Activated CD8-positive, alpha-beta T cell treated with anti-CD3 and anti-CD28 coated beads for 36 hours (primary cell): ENCODE data around the gene FDXACB1. TPM values are rescaled to one million over a fixed set of nuclear protein-coding genes. Genes with fewer than 3 reads are reported as not detected.

Source experiments
- ATAC-seq: fragments of 200-7000 bp; cut with Tn5 transposase; one replicate; pipeline ENCODE4 v1.10.0; 2021; ENCODE audit warnings: mild to moderate bottlenecking, moderate library complexity
- CTCF ChIA-PET: fragments of 350-600 bp; sonication (Branson Sonifier 250); formaldehyde crosslinking; loops from one replicate; lab custom pipeline; 2021; ENCODE audit warnings: antibody characterized with exemption; lab: Charles Lee
- POLR2A ChIA-PET: fragments of 350-600 bp; sonication (Branson Sonifier 250); formaldehyde crosslinking; loops from one replicate; lab custom pipeline; 2021; ENCODE audit warnings: antibody characterized with exemption; lab: Charles Lee
- DNase-seq: peaks from one replicate; pipeline ENCODE4 v3.0.0-alpha.2; 2020
- H3K27ac Mint-ChIP-seq: one replicate; pipeline ENCODE4 v1.8.0; 2021; ENCODE audit warnings: mild to moderate bottlenecking, mixed read lengths
- H3K27me3 Mint-ChIP-seq: one replicate; pipeline ENCODE4 v1.8.0; 2021; ENCODE audit warnings: mixed read lengths
- H3K36me3 Mint-ChIP-seq: one replicate; pipeline ENCODE4 v1.8.0; 2021; ENCODE audit warnings: low read depth, mixed read lengths
- H3K4me1 Mint-ChIP-seq: one replicate; pipeline ENCODE4 v1.8.0; 2021; ENCODE audit warnings: low read depth, mixed read lengths
- H3K4me3 Mint-ChIP-seq: one replicate; pipeline ENCODE4 v1.8.0; 2021; ENCODE audit warnings: mild to moderate bottlenecking, moderate library complexity, mixed read lengths
- H3K9me3 Mint-ChIP-seq: one replicate; pipeline ENCODE4 v1.8.0; 2021; ENCODE audit warnings: mixed read lengths
- intact Hi-C: fragments of 100-400 bp; cut with micrococcal nuclease; formaldehyde crosslinking; loops from one replicate; pipeline ENCODE4 v1.10.0; 2022
- total RNA-seq, 2 experiments: library from RNA; stranded (reverse); gene quantifications; one replicate each; pipeline ENCODE4 v1.2.3, GENCODE V29; 2021
- TF ChIP-seq, protein P1 (sequence below): fragments of 200-600 bp; IDR thresholded peaks from one replicate; pipeline ENCODE4 v1.8.0; 2022; ENCODE audit warnings: antibody characterized with exemption, mild to moderate bottlenecking

The FDXACB1 gene
- total RNA-seq, 2 experiments from 2014 or later: 6.9 to 7.1 TPM

DNA sequence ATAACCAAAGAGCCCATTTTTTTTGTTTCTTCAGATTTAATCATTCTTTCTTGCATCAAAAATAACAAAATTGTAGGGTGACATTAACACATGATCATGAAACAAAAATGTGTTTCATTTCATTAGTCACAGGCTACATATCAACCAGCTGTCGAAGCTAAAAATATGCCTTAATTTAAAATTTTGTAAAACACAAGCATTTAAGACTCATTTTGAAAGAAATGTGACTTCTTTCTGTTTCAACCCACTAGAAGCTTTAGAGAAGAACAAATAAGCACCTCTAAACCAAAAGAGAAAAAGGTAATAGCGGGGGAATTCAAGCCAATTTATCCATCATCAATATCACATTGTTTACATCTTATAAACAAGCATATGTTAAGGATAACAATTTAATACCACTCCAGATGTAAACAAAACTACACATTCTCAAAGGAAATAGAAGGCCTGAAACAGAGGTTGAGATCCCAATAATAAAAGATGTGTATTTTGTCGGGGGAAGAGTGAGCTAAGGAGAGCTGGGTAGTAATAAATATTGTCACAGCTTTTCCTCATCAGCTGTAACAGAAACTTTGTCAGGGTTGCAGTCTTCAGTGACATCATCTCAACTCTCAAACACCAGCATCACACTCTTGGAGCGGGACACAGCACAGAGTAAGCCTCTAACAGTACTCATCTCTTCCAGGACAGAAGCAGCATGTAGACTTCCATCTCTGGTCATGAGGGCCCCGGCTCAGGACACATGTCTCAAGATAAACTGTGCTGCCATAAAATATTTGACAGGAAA is 49.6 kb downstream of the FDXACB1 start:
- TF ChIP-seq, protein P1, sequence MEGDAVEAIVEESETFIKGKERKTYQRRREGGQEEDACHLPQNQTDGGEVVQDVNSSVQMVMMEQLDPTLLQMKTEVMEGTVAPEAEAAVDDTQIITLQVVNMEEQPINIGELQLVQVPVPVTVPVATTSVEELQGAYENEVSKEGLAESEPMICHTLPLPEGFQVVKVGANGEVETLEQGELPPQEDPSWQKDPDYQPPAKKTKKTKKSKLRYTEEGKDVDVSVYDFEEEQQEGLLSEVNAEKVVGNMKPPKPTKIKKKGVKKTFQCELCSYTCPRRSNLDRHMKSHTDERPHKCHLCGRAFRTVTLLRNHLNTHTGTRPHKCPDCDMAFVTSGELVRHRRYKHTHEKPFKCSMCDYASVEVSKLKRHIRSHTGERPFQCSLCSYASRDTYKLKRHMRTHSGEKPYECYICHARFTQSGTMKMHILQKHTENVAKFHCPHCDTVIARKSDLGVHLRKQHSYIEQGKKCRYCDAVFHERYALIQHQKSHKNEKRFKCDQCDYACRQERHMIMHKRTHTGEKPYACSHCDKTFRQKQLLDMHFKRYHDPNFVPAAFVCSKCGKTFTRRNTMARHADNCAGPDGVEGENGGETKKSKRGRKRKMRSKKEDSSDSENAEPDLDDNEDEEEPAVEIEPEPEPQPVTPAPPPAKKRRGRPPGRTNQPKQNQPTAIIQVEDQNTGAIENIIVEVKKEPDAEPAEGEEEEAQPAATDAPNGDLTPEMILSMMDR: no peak
- Mint-ChIP-seq H3K4me1 (peaks cover 23% of the 10 kb centered on the region), H3K27ac (peak overlapping the region; percentile 60), H3K36me3 (peaks cover 22% of the 10 kb centered on the region), H3K9me3 (no peaks in the 10 kb centered on the region), H3K27me3 (no peaks in the 10 kb centered on the region), H3K4me3 (no peak overlapping the region)
- ATAC-seq (peak; percentile 34), DNase-seq (no peak)
- CTCF ChIA-PET: interaction anchor here (1.6 kb wide), 1 partner anchor 13 kb away, joined by 6 read pairs; no protein-coding TSS in a partner anchor
- intact Hi-C loops: no loop called here
- POLR2A ChIA-PET: interaction anchor here (0.9 to 1.5 kb wide), 2 partner anchors 41 to 227 kb away, joined by 3 to 4 read pairs; no protein-coding TSS in a partner anchor

DNA sequence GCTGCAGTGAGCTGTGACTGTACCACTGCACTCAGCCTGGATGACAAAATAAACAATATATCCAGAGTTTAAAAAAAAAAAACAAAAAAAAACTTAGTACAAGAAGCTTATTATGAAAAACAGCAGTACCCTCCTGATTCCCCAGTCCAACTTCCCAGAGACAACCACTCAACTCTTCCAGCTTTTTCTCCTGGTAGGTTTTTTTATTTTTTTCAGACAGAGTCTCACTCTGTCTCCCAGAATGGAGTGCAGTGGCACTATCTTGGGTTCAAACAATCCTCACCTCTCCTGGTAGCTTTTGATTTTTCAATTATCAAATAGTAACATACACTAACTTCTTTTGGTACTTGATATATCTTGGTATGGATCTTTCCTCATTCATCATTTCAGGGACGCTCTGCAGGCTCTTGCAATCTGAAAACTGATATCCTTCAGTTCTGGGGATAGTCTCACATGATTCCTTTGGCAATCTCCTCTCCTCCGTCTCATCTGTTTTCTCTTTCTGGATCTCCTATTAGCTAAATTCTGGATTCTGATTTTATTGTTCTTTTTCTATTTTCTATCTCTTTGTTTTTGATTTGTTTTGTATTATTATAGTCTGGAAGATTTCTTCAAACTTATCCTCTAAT is 52.5 kb downstream of the FDXACB1 start:
- DNase-seq (no peak), ATAC-seq (no peak)
- no peaks in the 10 kb centered on the region for H3K27me3 Mint-ChIP-seq
- TF ChIP-seq, protein P1: no peak
- POLR2A ChIA-PET: interaction anchor here (0.8 kb wide), 1 partner anchor 10 kb away, joined by 4 read pairs; no protein-coding TSS in a partner anchor
- no peaks in the 10 kb centered on the region for H3K9me3 Mint-ChIP-seq
- H3K4me1 Mint-ChIP-seq: peaks cover 23% of the 10 kb centered on the region
- no peak overlapping the region for H3K4me3 Mint-ChIP-seq
- intact Hi-C loops: no loop called here
- H3K27ac Mint-ChIP-seq: no peak overlapping the region
- CTCF ChIA-PET: interaction anchor here (0.9 to 1.1 kb wide), 3 partner anchors 11 to 44 kb away, joined by 3 to 4 read pairs (median 3); partner anchors contain the start of gene ALG9
- H3K36me3 Mint-ChIP-seq: peaks cover 22% of the 10 kb centered on the region

Other genes with a start within 250 kb of the FDXACB1 start
- gene PPP2R1B, start 112.8 kb downstream of the FDXACB1 start, total RNA-seq: 10 to 100 TPM; 49.7 to 54.0 TPM
- 10 to 100 TPM; 32.0 to 36.6 TPM for gene ALG9, start 7.6 kb downstream of the FDXACB1 start, total RNA-seq
- gene CFAP68, start 376 bp upstream of the FDXACB1 start, total RNA-seq: 10 to 100 TPM; 38.6 to 39.1 TPM
- not detected for gene CRYAB, start 32.6 kb upstream of the FDXACB1 start, total RNA-seq
- not detected for gene HSPB2, start 33.6 kb upstream of the FDXACB1 start, total RNA-seq
- gene C11orf52, start 39.7 kb upstream of the FDXACB1 start, total RNA-seq: not detected
- 1 to 10 TPM; 9.1 to 9.4 TPM for gene DIXDC1, start 58.2 kb upstream of the FDXACB1 start, total RNA-seq
- 10 to 100 TPM; 50.3 to 51.4 TPM for gene DLAT, start 146.2 kb upstream of the FDXACB1 start, total RNA-seq
- under 1 TPM; 0.61 to 0.67 TPM for gene PIH1D2, start 194.9 kb upstream of the FDXACB1 start, total RNA-seq
- 10 to 100 TPM; 20.8 to 22.6 TPM for gene NKAPD1, start 195.1 kb upstream of the FDXACB1 start, total RNA-seq
- 10 to 100 TPM; 52.9 to 54.1 TPM for gene TIMM8B, start 207.6 kb upstream of the FDXACB1 start, total RNA-seq
- gene SDHD, start 207.7 kb upstream of the FDXACB1 start, total RNA-seq: 100 to 1,000 TPM; 100 to 101 TPM